ENCODE data around the gene MYH14.

GRCh38 chr19:50322931-50323781, 119.7 kb downstream of the MYH14 start:
- no peak for TF ChIP-seq CTCF (IDR thresholded peaks at IDR 0.05)
- no peak for TF ChIP-seq POLR2A (IDR thresholded peaks at IDR 0.05)
- TF ChIP-seq POLR2AphosphoS5 (IDR thresholded peaks at IDR 0.05): no peak

All from breast epithelium (tissue), 3 donors.